NCI-H2107 treated with DMSO at 0.1 percent for 48 hours (cell line): ENCODE measurements around the gene VTI1A.
"Not testable (repeated sequence)": the region's sequence is repeated elsewhere in the genome, so short reads cannot be mapped to it uniquely, and the experiment has no call there.

Experiments used
- DNase-seq: peaks from one replicate; lab custom pipeline; 2025; ENCODE audit not compliant: unreplicated experiment; lab: John Stamatoyannopoulos, UW

Gene VTI1A

GRCh38 chr10:112446855-112447619, at the start of gene VTI1A, which contains the start of gene ZDHHC6:
Gene VTI1A, plus strand, starts transcription at chr10:112447215. Its CDS starts 159 bp downstream, at chr10:112447374.
Gene ZDHHC6, minus strand, starts transcription at chr10:112446914. Its CDS starts 1,478 bp downstream, at chr10:112445436.
- peak; percentile 52 for DNase-seq

GRCh38 chr10:112397592-112397991, 49.4 kb upstream of the VTI1A start:
- DNase-seq: no peak

- no peak for DNase-seq
These were observed 44.1 kb upstream of the VTI1A start for GRCh38 chr10:112402917-112403316.

GRCh38 chr10:112404617-112405016, 42.4 kb upstream of the VTI1A start:
- DNase-seq: no peak

- not testable (repeated sequence) for DNase-seq
These were observed 40.2 kb upstream of the VTI1A start for GRCh38 chr10:112406806-112407205.

- DNase-seq: no peak
These were observed 39.3 kb upstream of the VTI1A start for GRCh38 chr10:112407696-112408095.

- no peak for DNase-seq
These were observed 37.7 kb upstream of the VTI1A start for GRCh38 chr10:112409299-112409698.

GRCh38 chr10:112409755-112410154, 37.3 kb upstream of the VTI1A start:
- DNase-seq: no peak

- DNase-seq: no peak
These were observed 34.3 kb upstream of the VTI1A start for GRCh38 chr10:112412696-112413095.

- no peak for DNase-seq
These were observed 25.3 kb upstream of the VTI1A start for GRCh38 chr10:112421731-112422130.

GRCh38 chr10:112424651-112425050, 22.4 kb upstream of the VTI1A start:
- no peak for DNase-seq

GRCh38 chr10:112426111-112426510, 20.9 kb upstream of the VTI1A start:
- DNase-seq: no peak

- no peak for DNase-seq
These were observed 17.9 kb upstream of the VTI1A start for GRCh38 chr10:112429147-112429546.

- DNase-seq: no peak
These were observed 17.3 kb upstream of the VTI1A start for GRCh38 chr10:112429654-112430230.

- DNase-seq: no peak
These were observed 13.9 kb upstream of the VTI1A start for GRCh38 chr10:112433136-112433535.

GRCh38 chr10:112434988-112435619, 11.9 kb upstream of the VTI1A start:
- no peak for DNase-seq

GRCh38 chr10:112438356-112438755, 8.7 kb upstream of the VTI1A start:
- no peak for DNase-seq

GRCh38 chr10:112441520-112441919, 5.5 kb upstream of the VTI1A start:
- DNase-seq: no peak

GRCh38 chr10:112442063-112442462, 5.0 kb upstream of the VTI1A start:
- no peak for DNase-seq

GRCh38 chr10:112446055-112446854, 760 bp upstream of the VTI1A start:
- DNase-seq: no peak

- no peak for DNase-seq
These were observed 559 bp downstream of the VTI1A start for GRCh38 chr10:112447620-112447928.
